Activated T-helper 2 cell treated with anti-CD3 and anti-CD28 coated beads, Interferon-gamma antibody, Interleukin-2, Interleukin-4, amounts not matched to agents 10 μg/mL and 5 μg/mL and 100 μg/mL, durations not matched to agents 14 hours and 24 hours and 36 hours (primary cell): ENCODE data around the gene DMGDH. TPM values are rescaled to one million over a fixed set of nuclear protein-coding genes. Genes with fewer than 3 reads are reported as not detected.

ENCODE experiments used
- DNase-seq: peaks from one replicate; pipeline ENCODE4 v3.0.0; 2021; ENCODE audit warnings: low spot score
- H3K27ac Mint-ChIP-seq: one replicate; pipeline ENCODE4 v1.8.0; 2021; ENCODE audit warnings: mixed read lengths
- H3K27me3 Mint-ChIP-seq: one replicate; pipeline ENCODE4 v1.8.0; 2021; ENCODE audit warnings: low read depth, mixed read lengths
- H3K36me3 Mint-ChIP-seq: one replicate; pipeline ENCODE4 v1.8.0; 2021; ENCODE audit warnings: low read depth, mixed read lengths
- H3K4me1 Mint-ChIP-seq: one replicate; pipeline ENCODE4 v1.8.0; 2021; ENCODE audit warnings: low read depth, mixed read lengths
- H3K4me3 Mint-ChIP-seq: one replicate; pipeline ENCODE4 v1.8.0; 2021; ENCODE audit warnings: low read depth, mild to moderate bottlenecking, moderate library complexity, mixed read lengths
- H3K9me3 Mint-ChIP-seq: one replicate; pipeline ENCODE4 v1.8.0; 2021; ENCODE audit warnings: mixed read lengths
- intact Hi-C: fragments of 100-400 bp; cut with micrococcal nuclease; formaldehyde crosslinking; loops from one replicate; pipeline ENCODE4 v1.15.1; 2023
- total RNA-seq: library from RNA; stranded (reverse); gene quantifications from 2 replicates; pipeline ENCODE4 v1.2.3, GENCODE V29; 2022

Gene DMGDH
- total RNA-seq, 1 donor from 2014 or later: 0.41 TPM

DNA sequence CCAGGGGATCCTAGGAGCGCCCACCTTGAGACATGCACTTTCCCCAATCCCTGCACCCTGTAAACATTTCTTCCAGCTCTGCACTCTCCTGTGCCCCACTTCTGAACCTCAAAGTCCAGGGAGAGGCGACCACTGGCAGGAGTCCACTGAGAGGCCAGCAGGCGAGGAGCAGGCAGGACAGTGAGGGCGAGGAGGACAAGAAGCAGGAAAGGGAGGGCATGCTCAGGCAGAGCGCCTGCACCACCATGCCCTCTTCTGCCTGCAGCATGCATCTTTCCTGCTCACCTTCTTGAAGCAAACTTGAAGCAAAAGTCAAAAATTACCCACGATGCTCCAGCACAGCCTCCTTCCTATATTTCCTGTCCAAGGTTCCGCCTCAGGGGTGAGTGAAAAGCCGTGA, 94.4 kb downstream of the DMGDH start:
- H3K4me1 Mint-ChIP-seq: peaks cover 15% of the 10 kb centered on the region

DNA sequence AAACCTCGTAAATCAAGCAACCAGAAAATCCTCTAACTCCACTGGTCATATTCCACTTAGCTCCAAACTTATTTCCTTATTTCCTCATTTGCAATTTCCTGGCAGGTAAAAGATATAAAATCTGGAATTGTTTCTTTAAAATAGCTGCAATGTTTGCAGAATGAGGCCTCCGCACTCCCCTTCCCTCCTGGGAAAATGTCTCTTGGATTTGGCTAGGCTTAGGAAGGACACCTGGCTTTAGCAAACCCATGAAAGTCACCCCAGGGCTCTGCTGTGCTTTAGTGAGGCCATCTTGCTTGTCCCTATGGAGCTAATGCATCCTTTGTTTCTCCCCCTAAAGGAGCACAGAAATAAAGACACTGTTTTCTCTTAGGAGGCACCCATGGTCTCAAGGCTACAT, 94.9 kb downstream of the DMGDH start:
- Mint-ChIP-seq H3K27ac (no peak overlapping the region), H3K27me3 (peaks cover 2% of the 10 kb centered on the region), H3K36me3 (peaks cover 7% of the 10 kb centered on the region), H3K4me3 (no peak overlapping the region), H3K4me1 (peaks cover 11% of the 10 kb centered on the region), H3K9me3 (no peaks in the 10 kb centered on the region)
- no peak for DNase-seq
- intact Hi-C loops: no loop called here

More for the DNA sequence above, 94.4 kb downstream of the DMGDH start:
- intact Hi-C loops: no loop called here
- Mint-ChIP-seq H3K36me3 (peaks cover 9% of the 10 kb centered on the region), H3K4me3 (no peak overlapping the region), H3K9me3 (no peaks in the 10 kb centered on the region), H3K27me3 (peaks cover 2% of the 10 kb centered on the region), H3K27ac (no peak overlapping the region)
- DNase-seq: no peak

DNA sequence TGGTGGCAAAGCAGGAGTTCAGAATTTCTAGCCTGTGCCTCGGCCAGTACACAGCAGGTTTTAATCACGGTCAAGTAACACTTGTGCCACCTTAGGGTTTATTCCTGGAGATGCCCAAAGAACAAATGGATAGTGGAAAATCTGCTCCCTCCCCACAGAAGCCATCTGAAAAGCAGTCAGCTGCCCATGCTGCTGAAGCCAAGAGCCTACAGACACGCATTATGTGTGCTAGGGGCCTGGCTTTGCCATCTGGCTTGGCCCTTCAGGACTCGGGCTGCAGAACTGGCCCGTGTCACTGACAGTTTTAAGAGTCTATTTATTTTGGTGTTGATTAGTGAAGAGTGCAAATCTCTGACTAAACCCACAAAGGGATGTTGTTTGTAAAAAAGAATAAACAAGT, 95.5 kb downstream of the DMGDH start:
- Mint-ChIP-seq H3K9me3 (no peaks in the 10 kb centered on the region), H3K4me3 (no peak overlapping the region), H3K36me3 (peaks cover 2% of the 10 kb centered on the region), H3K4me1 (peaks cover 5% of the 10 kb centered on the region), H3K27me3 (peaks cover 2% of the 10 kb centered on the region), H3K27ac (no peak overlapping the region)
- intact Hi-C loops: no loop called here
- DNase-seq: no peak

DNA sequence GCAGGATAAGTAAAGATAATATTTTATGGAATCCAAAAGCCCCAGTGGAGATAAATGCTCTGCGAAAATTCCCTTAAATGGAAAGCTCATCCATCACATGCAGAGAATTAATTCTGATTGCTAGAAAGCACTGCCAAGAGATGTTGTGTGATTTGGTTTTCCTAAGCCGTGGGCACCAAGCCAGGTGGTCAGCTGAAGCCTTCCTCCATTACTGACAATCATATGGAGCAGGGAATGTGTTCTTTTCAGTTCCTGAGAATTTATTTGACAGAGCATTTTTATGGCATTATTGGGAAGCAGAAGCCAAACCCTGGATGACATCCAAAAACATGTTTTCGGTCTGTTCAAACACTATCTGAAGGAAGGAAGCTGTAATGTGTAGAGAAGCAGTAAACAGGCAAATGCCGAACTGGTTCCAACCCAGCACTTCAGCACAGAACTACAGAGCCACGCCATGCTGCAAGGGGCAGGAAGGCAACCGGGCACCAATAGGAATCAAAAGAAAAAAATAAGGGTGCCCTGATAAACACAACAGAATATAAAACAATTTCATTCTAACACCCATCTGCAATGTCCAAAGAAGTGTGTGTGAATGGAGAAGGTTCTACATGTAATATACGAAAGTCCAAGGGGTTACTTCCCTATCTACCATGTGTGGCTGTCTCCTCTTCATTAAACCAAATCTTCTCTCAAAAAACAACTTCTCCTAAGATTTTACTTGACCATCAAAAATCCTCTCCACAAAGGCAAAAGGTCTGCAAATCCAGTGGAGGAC, 96.6 kb downstream of the DMGDH start:
- no peak overlapping the region for H3K4me3 Mint-ChIP-seq
- intact Hi-C loops: no loop called here

DNA sequence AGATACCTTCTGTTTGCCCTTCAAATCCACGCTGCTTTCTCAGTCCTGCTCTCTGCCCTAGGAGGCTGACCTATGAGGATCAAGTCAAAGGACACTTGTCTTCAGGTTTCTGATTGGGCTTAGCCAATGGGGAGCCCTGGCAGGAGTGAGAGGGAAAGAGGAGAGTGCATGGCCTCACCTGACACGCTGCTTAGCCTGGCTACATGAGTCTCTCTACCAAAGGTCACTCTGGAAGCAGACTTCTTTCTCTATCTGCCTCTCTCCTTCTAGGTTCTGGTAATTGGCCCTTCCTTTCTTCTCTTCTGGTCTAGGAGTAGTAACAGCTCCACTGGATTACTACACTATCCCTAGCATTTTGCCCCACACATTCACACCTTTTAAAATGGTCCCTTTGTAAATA, 97.5 kb downstream of the DMGDH start:
- Mint-ChIP-seq H3K9me3 (no peaks in the 10 kb centered on the region), H3K27ac (no peak overlapping the region), H3K27me3 (peaks cover 2% of the 10 kb centered on the region), H3K4me3 (no peak overlapping the region), H3K4me1 (peaks cover 2% of the 10 kb centered on the region), H3K36me3 (peaks cover 10% of the 10 kb centered on the region)
- intact Hi-C loops: no loop called here
- DNase-seq: no peak

More for the DNA sequence above, 96.6 kb downstream of the DMGDH start:
- H3K9me3 Mint-ChIP-seq: no peaks in the 10 kb centered on the region
- peaks cover 2% of the 10 kb centered on the region for H3K4me1 Mint-ChIP-seq
- H3K36me3 Mint-ChIP-seq: peaks cover 3% of the 10 kb centered on the region
- peaks cover 2% of the 10 kb centered on the region for H3K27me3 Mint-ChIP-seq
- DNase-seq: no peak
- H3K27ac Mint-ChIP-seq: no peak overlapping the region

DNA sequence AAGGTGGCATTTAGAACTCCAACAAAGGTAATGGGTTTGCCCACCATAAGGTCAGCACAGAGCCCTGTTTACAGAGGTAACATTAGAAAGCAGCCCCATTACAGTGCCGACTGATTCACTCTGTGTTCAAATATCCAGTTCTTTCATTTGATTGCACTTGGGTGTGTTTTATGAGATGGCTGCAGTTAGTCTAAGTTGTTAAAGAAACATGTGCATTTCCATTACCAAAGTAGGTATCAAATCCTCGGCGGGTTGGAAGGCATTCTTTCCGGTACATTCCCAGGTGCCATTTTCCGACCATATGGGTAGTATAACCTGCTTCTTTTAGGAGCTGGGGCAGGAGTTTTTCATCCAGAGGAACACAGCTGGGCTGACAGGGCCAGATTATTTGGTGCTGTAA, 100.7 kb downstream of the DMGDH start:
- peaks cover 22% of the 10 kb centered on the region for H3K36me3 Mint-ChIP-seq
- H3K4me1 Mint-ChIP-seq: no peaks in the 10 kb centered on the region
- H3K9me3 Mint-ChIP-seq: no peaks in the 10 kb centered on the region
- no peak overlapping the region for H3K4me3 Mint-ChIP-seq
- no peak for DNase-seq
- H3K27ac Mint-ChIP-seq: no peak overlapping the region
- intact Hi-C loops: no loop called here
- H3K27me3 Mint-ChIP-seq: no peaks in the 10 kb centered on the region

DNA sequence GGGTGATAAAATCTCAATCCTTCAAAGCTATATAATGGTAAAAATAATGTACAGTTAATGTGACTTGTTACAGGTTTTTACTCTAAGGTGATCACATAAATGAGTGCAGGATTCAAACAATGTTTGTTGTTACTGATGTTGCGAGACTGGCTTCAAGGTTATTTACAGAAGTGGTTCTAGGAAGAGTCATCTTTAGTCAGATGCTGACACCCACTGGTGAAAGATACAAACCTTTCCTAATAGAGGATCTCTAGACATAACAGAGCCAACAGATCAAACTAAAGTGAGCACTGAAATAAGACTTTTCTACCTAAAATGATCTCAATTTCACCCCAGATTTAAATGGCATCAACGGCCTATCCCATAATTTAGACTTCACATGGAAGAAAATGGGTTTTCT, 104.6 kb downstream of the DMGDH start:
- H3K36me3 Mint-ChIP-seq: peaks cover 29% of the 10 kb centered on the region
- H3K27ac Mint-ChIP-seq: no peak overlapping the region
- no peak for DNase-seq
- H3K27me3 Mint-ChIP-seq: no peaks in the 10 kb centered on the region
- intact Hi-C loops: loop anchor here (1.0 kb wide), 1 partner anchor 66 kb away; no protein-coding TSS in a partner anchor
- H3K9me3 Mint-ChIP-seq: no peaks in the 10 kb centered on the region
- H3K4me3 Mint-ChIP-seq: no peak overlapping the region
- H3K4me1 Mint-ChIP-seq: peaks cover 2% of the 10 kb centered on the region

DNA sequence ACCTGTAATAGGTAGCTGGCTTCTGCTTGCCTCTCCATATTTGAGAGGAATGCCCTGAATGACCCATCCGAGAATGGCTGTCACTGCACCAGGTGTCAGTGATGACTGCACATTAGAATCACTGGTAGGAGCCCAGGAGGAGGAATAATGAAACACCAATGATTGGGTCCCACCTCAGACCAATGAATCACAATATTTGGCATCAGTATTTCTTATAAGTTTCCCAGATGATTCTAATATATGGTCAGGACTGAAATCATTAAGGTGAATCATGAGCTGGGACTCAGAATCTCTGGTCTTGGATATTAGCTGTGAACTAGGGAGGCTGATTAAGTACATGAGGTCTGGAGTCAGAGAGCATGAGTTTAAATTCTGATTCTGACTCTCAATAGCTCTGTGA, 107.7 kb downstream of the DMGDH start:
- Mint-ChIP-seq H3K27me3 (no peaks in the 10 kb centered on the region), H3K9me3 (no peaks in the 10 kb centered on the region), H3K27ac (no peak overlapping the region), H3K4me1 (peaks cover 2% of the 10 kb centered on the region), H3K36me3 (peaks cover 19% of the 10 kb centered on the region), H3K4me3 (no peak overlapping the region)
- intact Hi-C loops: no loop called here
- no peak for DNase-seq

DNA sequence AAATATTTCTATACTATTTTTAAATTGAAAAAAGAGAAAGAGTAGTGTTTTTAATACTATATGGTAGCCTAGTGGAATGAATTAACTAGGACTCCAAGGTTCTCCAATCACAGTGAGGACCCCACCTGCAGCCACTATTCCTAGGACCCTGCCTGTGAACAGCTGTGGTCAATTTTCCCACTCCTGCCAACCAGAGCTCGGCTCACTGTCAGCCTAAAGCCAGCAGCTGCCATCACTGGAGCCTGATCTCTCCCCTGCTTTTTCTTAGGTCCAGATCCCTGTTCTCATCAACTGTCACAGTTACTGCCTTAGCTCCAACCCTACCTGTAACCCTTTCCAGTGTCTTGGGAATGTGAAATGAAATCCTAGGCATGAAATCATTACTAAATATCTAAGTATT, 109.7 kb downstream of the DMGDH start:
- intact Hi-C loops: no loop called here

DNA sequence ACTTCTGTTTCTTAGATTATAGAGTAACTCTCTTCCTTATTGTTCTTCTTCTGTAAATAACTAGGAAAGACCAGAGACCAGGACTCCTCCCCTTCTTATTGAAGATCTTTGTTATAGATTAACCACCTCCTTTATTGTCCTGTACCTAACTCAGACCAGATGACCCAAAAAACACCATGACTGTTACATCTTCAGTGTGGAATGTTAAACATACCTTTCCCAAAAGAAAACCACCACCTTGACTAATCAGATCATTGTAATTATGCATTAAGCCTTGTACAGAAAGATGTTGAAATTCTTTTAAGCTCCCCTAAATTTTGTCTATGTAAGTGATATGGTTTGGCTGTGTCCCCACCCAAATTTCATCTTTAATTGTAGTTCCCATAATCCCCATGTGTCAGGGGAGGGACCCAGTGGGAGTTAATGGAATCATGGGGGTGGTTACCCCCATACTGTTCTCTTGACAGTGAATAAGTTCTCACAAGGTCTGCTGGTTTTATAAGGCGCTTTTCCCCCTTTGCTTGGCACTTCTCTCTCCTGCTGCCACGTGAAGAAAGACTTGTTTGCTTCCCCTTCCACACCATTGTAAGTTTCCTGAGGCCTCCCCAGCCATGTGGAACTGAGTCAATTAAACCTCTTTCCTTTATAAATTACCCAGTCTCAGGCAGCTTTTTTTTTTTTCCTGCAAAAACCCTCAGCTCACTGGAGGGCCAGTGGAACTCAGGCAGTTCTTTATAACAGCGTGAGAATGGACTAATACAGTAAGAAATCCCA, 110.6 kb downstream of the DMGDH start:
- Mint-ChIP-seq H3K4me3 (no peak overlapping the region), H3K9me3 (no peaks in the 10 kb centered on the region), H3K27ac (no peak overlapping the region), H3K36me3 (peaks cover 15% of the 10 kb centered on the region), H3K4me1 (peaks cover 5% of the 10 kb centered on the region), H3K27me3 (no peaks in the 10 kb centered on the region)
- DNase-seq: no peak
- intact Hi-C loops: no loop called here

More for the DNA sequence above, 109.7 kb downstream of the DMGDH start:
- Mint-ChIP-seq H3K9me3 (no peaks in the 10 kb centered on the region), H3K4me1 (peaks cover 2% of the 10 kb centered on the region), H3K4me3 (no peak overlapping the region), H3K36me3 (peaks cover 19% of the 10 kb centered on the region), H3K27me3 (no peaks in the 10 kb centered on the region), H3K27ac (no peak overlapping the region)
- DNase-seq: no peak

DNA sequence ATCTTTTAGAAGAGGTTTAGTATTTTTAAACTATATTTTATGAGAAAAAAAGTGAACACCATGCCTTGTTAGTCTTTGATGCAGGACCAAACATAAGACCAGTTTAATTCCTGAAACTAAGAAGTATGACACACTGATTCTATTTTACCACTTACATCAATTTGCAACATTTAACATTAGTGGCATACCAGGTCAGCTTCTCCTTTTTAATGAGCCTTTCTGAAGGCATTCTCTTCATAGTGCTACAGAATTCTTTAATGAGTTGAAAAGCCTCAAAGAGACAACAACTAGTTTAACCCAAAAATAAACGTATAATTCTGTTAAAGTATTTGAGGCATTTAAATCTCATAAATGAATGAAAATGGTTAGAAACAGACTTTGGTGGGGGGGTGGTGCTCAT, 112.6 kb downstream of the DMGDH start:
- Mint-ChIP-seq H3K4me1 (peaks cover 18% of the 10 kb centered on the region), H3K27ac (no peak overlapping the region), H3K4me3 (no peak overlapping the region), H3K36me3 (peaks cover 18% of the 10 kb centered on the region), H3K9me3 (no peaks in the 10 kb centered on the region), H3K27me3 (no peaks in the 10 kb centered on the region)
- DNase-seq: no peak
- intact Hi-C loops: no loop called here

DNA sequence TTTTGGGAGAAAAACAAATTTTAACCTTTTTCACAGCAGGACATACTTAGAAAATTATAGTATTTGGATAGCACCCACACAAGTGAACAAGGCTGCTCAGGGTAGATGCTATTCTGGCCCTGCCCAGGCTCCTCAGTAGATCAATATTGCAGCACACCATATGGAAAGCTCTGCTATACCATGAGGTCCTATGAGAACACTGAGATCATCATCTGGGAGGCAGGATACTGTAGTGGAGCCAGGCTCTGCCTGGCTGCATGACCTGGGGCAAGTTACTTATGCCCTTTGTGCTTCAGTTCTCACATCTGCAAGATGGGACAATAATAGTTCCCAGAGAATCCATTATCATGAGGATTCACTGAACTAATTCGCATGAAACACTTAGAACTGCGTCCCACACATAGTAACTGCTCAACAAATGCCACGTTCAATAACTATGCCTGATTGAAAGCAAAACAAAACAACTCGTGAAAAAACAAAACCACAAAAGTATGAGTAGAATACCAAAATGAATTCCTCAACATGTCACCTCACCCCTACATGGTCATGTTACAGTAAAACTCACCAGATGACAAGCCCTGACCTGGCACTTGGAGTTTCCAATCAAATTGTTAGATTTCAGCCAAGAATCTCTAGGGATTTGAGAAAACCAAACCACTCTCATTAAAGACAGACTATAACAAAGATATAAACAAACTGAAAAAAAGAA, 116.2 kb downstream of the DMGDH start:
- H3K36me3 Mint-ChIP-seq: peaks cover 18% of the 10 kb centered on the region
- no peaks in the 10 kb centered on the region for H3K9me3 Mint-ChIP-seq
- DNase-seq: no peak
- H3K4me3 Mint-ChIP-seq: no peak overlapping the region
- peaks cover 24% of the 10 kb centered on the region for H3K4me1 Mint-ChIP-seq
- no peak overlapping the region for H3K27ac Mint-ChIP-seq
- no peaks in the 10 kb centered on the region for H3K27me3 Mint-ChIP-seq
- intact Hi-C loops: loop anchor here (1.0 kb wide), 2 partner anchors 31 to 66 kb away; no protein-coding TSS in a partner anchor
